DND-41 (cell line): ENCODE results near the gene ATP9A.

ENCODE experiments used
- CTCF ChIP-seq: IDR thresholded peaks from 2 replicates; pipeline ENCODE4 v1.5.1; 2012; ENCODE audit warnings: borderline replicate concordance, low read length, moderate library complexity, mild to moderate bottlenecking; ENCODE audit not compliant: poor library complexity, severe bottlenecking; ENCODE audit errors: extremely low read depth
- EZH2 ChIP-seq: IDR thresholded peaks from 3 replicates; pipeline ENCODE4 v1.6.1; 2012; ENCODE audit warnings: borderline replicate concordance, low read depth, mild to moderate bottlenecking, moderate library complexity, low read length, inconsistent platforms; ENCODE audit not compliant: severe bottlenecking

DNA sequence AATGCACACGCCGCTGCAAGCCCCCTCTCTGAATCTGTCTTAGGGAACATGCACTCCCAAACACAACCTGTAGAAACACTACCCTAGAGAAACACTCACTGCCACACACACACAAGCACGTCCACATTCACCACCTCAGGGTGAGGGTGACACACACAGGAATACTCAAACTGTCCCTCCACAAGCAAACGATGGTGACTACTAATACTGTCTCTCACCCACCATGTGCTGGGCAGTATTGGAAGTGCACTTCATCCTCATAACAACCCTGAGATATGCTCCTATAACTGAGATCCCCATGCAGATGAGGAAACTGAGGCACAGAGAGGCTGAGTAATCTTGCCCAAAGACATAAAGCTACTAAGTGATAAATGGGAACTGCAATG lies 55.0 kb downstream of the ATP9A start:
- no peak for TF ChIP-seq CTCF
- TF ChIP-seq EZH2: no peak
